Measurements from ENCODE around the gene IL6ST. TPM values are rescaled to one million over a fixed set of nuclear protein-coding genes. Genes with fewer than 3 reads are reported as not detected.
"Not testable (repeated sequence)": the region's sequence is repeated elsewhere in the genome, so short reads cannot be mapped to it uniquely, and the experiment has no call there.

The IL6ST gene
- total RNA-seq, 1 donor from 2014 or later, result 254 TPM

GRCh38 chr5:56003679-56004078 is 8.9 kb upstream of the IL6ST start:
- DNase-seq, result no peak

GRCh38 chr5:56003179-56003578 is 8.4 kb upstream of the IL6ST start:
- DNase-seq, result no peak

- no peak for DNase-seq
Measured at GRCh38 chr5:56002303-56002702, 7.5 kb upstream of the IL6ST start.

- not testable (repeated sequence) for DNase-seq
Measured at GRCh38 chr5:56000221-56000620, 5.5 kb upstream of the IL6ST start.

GRCh38 chr5:55998966-55999365 is 4.2 kb upstream of the IL6ST start:
- no peak for DNase-seq

DNA sequence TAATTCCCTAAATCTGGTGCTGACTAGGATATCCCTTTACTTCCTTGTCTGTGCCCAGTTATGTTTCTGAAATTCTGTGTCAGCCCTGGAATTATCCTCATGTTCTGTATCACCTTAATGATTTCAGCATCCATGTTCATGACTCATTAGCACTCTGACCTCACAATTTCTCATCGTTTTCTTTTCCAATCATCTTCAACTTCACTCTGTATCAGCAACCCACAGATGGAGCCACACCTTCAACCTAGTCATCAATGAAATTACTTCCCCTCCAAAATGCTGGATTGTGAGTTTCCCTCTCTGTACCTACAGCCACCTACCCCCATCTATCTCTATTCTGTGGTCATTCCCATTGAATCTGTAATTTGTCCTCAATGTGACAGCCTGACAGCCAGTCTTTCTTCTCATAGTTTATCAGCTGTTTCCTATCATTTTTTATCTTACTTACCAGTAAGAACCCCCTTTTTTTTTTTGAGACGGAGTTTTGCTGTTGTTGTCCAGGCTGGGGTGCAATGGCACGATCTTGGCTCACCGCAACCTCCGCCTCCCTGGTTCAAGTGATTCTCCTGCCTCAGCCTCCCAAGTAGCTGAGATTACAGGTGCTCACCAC is 3.1 kb upstream of the IL6ST start:
- DNase-seq, result no peak

- peak; percentile 99 for DNase-seq
Measured at GRCh38 chr5:55994998-55995914, 493 bp upstream of the IL6ST start.

GRCh38 chr5:55993731-55994494 is 850 bp downstream of the IL6ST start:
- no peak for DNase-seq

DNA sequence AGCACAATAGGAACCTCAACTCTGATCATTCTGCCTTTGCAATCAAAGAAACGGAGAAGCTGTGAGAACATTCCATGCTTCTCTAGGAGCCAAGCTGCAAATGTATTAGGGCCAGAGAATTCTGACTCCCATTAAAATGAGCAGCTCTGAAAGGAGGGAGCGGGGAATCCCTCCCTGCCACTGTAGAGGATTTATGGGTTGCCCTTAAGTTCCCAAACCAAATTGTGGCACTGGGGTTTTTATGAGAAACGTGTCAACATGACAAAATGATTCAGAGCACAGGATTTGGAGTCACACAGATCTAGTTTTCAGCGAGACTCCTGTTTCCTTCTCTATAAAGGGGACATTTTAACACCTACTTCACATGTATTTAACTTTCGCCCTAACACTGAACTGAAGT is 1.8 kb downstream of the IL6ST start:
- peak; percentile 14 for DNase-seq

DNA sequence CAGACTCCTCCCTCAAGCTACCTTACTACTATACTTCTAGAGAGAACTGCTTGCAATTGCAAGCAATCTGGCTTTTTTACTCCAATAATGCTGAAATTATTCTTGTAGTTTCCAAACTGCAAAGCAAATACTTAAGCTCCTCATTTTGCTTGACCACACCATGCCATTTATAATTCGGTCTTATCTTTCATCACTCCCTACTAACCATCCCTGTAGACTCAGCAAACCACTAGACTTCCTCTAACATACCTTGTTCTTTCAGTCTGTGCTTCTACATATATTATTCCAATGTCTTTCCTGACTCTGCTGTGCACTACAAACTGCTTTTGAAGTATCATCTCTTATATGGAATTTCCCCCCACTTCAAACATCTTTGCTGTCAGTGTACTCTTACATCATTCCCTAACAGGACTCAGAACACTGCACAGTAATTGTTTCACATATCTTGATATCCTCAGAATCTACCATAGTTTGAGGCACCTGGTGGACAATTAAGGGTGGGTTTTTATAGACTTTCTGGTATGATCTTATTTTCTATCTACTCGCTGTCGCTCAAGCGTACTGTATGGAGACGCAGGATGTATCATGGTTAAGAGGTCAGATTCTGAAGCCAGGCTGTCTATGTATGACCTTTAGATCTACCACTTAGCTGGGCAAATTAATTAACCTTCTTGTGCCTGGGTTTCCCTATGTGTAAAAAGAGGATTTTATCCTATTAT is 2.8 kb downstream of the IL6ST start:
- no peak for DNase-seq

DNA sequence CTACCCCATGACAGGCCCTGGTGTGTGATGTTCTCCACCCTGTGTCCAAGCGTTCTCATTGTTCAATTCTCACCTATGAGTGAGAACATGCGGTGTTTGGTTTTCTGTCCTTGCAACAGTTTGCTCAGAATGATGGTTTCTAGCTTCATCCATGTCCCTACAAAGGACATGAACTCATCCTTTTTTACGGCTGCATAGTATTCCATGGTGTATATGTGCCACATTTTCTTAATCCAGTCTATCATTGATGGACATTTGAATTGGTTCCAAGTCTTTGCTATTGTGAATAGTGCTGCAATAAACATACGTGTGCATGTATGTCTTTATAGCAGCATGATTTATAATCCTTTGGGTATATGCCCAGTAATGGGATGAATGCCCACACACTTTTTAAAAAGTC is 3.9 kb downstream of the IL6ST start:
- DNase-seq, result not testable (repeated sequence)

GRCh38 chr5:55989860-55990259 is 4.9 kb downstream of the IL6ST start:
- DNase-seq, result no peak

DNA sequence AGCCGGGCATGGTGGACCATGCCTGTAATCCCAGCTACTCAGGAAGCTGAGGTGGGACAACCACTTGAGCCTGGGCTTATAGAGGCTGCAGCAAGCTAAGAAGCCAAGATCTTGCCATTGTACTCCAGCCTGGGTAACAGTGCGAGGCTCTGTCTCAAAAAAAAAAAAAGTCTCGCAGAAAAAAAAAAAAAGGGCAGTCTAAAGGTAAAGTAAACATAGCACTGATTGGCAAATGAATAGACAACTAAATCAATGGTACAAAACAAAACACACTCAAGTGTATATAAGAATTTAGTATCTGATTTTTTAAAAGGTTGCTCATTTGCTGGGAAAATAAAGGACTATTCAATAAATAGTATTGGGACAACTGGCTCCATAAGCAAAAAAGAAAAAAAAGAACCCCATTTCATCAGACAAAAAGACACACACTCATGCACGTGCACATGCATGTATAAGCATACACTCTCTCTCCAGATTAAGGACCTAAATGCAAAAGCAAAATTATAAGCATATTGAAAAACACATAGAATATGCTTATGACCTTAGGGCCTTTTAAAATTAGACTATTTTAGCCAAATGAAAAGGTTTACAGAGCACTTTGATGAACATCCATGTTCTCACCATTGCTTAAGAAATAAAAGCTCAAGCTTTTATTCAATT is 5.7 kb downstream of the IL6ST start:
- DNase-seq, result no peak

DNA sequence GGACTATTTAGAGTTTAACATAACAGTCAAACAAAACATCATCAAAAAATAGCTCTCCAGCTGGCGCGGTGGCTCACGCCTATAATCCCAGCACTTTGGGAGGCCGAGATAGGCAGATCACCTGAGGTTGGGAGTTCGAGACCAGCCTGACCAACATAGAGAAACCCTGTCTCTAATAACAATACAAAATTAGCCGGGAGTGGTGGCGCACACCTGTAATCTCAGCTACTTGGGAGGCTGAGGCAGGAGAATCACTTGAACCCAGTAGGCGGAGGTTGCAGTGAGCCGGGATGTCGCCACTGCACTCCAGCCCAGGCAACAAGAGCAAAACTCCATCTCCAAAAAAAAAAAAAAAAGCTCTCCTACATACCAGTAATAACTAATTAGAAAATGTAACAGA is 6.3 kb downstream of the IL6ST start:
- not testable (repeated sequence) for DNase-seq

- no peak for DNase-seq
Measured at GRCh38 chr5:55986931-55987330, 7.8 kb downstream of the IL6ST start.

DNA sequence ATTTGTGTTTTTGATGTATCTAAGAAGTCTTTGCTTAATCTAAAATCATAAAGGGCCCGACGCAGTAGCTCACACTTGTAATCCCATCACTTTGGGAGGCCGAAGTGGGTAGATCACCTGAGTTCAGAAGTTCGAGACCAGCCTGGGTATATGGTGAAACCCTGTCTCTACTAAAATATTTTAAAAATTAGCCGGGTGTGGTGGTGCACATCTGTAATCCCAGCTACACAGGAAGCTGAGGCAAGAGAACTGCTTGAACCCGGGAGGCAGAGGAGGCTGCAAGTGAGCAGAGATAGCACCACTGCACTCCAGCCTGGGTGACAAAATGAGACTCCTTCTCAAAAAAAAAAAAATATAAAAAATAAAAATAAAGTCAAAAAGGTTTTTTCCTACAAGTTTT is 9.6 kb downstream of the IL6ST start:
- DNase-seq, result no peak

DNA sequence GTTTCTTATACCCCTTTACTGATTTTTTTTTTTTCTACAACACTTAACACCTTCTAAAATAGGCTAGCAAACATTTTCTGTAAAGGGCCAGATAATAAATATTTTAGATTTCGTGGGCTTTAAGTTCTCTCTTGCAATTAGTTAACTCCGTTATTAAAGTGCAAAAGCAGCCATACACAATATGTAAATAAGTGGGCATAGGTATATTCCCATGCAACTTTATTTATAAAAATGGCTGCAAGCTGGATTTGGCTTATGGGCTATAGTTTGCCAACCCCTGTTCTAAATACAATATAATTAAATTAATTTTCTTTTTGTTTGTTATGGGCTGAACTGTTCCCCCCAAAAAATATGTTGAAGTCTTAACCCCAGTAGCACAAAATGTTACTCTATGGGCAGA is 10.8 kb downstream of the IL6ST start:
- no peak for DNase-seq

DNA sequence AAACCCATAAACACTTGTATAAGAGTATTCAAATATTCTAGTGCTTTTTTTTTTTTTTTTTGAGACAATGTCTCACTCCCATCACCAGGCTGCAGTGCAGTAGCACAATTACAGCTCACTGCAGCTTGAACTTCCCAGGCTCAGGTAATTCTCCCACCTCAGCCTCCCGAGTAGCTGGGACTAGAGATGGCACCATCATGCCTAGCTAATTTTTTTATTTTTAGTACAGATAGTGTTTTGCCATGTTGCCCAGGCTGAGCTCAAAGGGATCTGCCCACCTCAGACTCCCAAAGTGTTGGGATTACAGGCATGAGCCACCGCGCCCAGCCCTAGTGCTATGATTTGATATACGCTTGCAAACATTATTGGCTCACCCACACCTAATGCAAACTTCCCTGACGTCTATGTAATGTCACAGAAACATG is 11.8 kb downstream of the IL6ST start:
- no peak for DNase-seq

GRCh38 chr5:55973296-55973695 is 21.5 kb downstream of the IL6ST start:
- no peak for DNase-seq

DNA sequence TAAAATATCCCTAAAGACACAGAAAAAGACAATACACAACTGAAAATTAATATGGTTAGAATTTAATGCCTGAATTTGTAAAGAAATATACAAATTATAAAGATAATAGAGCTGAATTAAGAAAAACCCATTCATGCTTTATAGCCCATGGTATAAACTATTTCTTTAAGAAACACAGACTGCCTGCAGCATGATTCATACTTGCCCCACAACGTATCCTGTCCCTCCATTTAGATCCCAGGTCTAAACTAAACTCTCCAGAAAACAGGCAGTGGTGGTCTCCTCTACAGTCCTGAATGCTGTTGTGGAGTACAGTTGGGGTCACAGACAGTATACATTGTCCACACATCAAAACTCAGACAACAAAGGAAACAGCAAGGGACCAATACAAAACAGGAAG is 24.8 kb downstream of the IL6ST start:
- no peak for DNase-seq

DNA sequence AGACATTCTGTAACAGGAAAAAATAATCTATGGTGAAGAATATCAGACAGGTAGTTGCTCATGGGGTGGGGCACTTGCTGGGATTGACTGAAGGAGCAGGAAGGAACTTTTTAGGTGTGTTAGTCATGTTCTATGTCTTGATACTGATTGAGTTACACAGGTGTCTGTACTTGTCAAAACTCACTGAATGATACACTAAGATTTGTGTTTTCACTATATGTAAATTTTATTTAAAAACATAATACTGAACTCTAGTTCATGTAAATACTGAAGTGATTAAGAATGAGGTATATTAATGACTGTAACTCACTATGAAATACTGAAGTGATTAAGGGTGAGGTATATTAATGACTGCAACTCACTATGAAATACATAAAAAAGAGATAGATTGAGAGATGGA is 28.5 kb downstream of the IL6ST start:
- no peak for DNase-seq

- no peak for DNase-seq
Measured at GRCh38 chr5:55965525-55965924, 29.2 kb downstream of the IL6ST start.
